IPS DF 6.9 (cell line): ENCODE measurements around the gene ARHGEF39.
"Not testable (repeated sequence)": the region's sequence is repeated elsewhere in the genome, so short reads cannot be mapped to it uniquely, and the experiment has no call there.

Experiments used
- DNase-seq: peaks from one replicate; pipeline ENCODE4 v3.0.0-alpha.2; 2013; ENCODE audit warnings: low read depth, low spot score
- H3K27ac ChIP-seq: one replicate; pipeline ENCODE4 v1.5.1; 2013; ENCODE audit warnings: low read length, control low read depth
- H3K27me3 ChIP-seq: 2 replicates; pipeline ENCODE4 v1.6.1; 2013; ENCODE audit warnings: mild to moderate bottlenecking, low read length; ENCODE audit not compliant: control insufficient read depth, insufficient read depth
- H3K36me3 ChIP-seq: 2 replicates; pipeline ENCODE4 v1.6.1; 2013; ENCODE audit warnings: low read length; ENCODE audit not compliant: control insufficient read depth, insufficient read depth
- H3K4me1 ChIP-seq: 2 replicates; pipeline ENCODE4 v1.6.1; 2013; ENCODE audit warnings: low read length; ENCODE audit not compliant: control insufficient read depth, insufficient read depth
- H3K4me3 ChIP-seq: 2 replicates; pipeline ENCODE4 v1.5.1; 2013; ENCODE audit warnings: mild to moderate bottlenecking, low read length
- H3K9me3 ChIP-seq: 2 replicates; pipeline ENCODE4 v1.6.1; 2013; ENCODE audit warnings: low read length, inconsistent platforms; ENCODE audit not compliant: control insufficient read depth, insufficient read depth
- WGBS: extraction: QIAGEN DNeasy Blood & Tissue Kit; methylation state at CpG from one replicate; pipeline ENCODE4 v1.1.7; 2013; ENCODE audit warnings: mixed read lengths, missing lambda C conversion rate; ENCODE audit not compliant: insufficient read length, insufficient coverage; 5-methylcytosine and 5-hydroxymethylcytosine counted together

ARHGEF39 gene

GRCh38 chr9:35651956-35652828 lies 12.8 kb downstream of the ARHGEF39 start:
- no peak overlapping the region for H3K4me3 ChIP-seq
- DNase-seq, result no peak
- no peaks in the 10 kb centered on the region for H3K27me3 ChIP-seq
- no peaks in the 10 kb centered on the region for H3K36me3 ChIP-seq
- H3K9me3 ChIP-seq, result no peaks in the 10 kb centered on the region
- H3K27ac ChIP-seq, result no peak overlapping the region
- peaks cover 8% of the 10 kb centered on the region for H3K4me1 ChIP-seq
- WGBS, result no CpG with 5 or more reads among the region's 7 CpGs

DNA sequence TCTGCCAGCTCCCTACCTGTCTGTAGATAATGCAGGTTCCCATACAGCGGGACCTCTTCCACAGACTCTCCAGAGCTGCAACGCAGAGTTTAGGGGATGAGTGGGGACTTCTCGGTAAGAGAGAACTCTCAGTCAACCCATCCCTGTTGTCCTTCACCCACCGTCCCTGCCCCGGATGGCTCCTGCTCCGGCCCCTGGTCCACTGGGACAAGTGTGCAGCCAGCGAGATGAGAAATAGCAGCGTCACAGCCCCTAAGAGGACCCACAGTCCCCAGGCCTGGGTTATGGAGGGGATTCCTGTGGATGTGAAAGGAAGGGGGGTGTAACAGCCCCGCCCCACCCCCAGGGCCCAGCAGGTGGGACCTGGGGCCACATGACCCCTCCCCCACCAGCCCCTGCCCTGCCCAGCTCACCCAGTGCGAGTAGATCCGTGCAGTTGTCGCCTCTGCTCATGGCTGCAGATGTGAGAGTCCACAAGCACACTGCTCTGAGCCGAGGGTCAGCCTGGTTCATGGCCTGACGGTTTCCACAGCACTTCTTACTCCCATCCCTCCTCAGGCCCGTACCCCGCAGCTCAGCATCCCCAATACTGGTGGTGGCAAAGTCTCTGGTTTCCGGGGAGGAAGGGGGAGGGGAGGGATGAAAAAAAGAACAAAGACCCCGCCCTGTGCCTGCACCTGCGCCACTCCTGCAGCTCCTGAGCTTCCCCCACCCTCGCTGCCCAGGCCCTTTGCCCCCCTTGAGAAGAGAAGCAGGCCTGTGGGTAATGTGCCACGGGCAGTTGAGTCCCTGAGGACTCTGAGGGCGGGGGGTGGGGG lies 14.4 kb downstream of the ARHGEF39 start, which contains the start of gene SIT1:
SIT1 (minus strand) TSS at position 591 of the 818 bp plus-strand sequence; CDS start at position 513, 78 bp downstream.
- Histone ChIP-seq H3K4me1 (peaks cover 8% of the 10 kb centered on the region), H3K36me3 (no peaks in the 10 kb centered on the region), H3K27ac (no peak within 1 kb of the TSS), H3K9me3 (no peaks in the 10 kb centered on the region), H3K27me3 (no peaks in the 10 kb centered on the region), H3K4me3 (no peak within 1 kb of the TSS)
- DNase-seq, result no peak
- WGBS, result no CpG with 5 or more reads among the region's 22 CpGs

GRCh38 chr9:35649431-35650340 lies 15.3 kb downstream of the ARHGEF39 start:
- no CpG with 5 or more reads among the region's 26 CpGs for WGBS
- Histone ChIP-seq H3K9me3 (no peaks in the 10 kb centered on the region), H3K27ac (no peak overlapping the region), H3K4me3 (no peak overlapping the region), H3K4me1 (peaks cover 8% of the 10 kb centered on the region), H3K27me3 (no peaks in the 10 kb centered on the region), H3K36me3 (no peaks in the 10 kb centered on the region)
- DNase-seq, result no peak

GRCh38 chr9:35646533-35647265 lies 18.3 kb downstream of the ARHGEF39 start:
- peak; percentile 86 for DNase-seq
- no CpG with 5 or more reads among the region's 58 CpGs for WGBS
- H3K4me1 ChIP-seq, result peaks cover 8% of the 10 kb centered on the region
- no peaks in the 10 kb centered on the region for H3K27me3 ChIP-seq
- no peak overlapping the region for H3K27ac ChIP-seq
- no peaks in the 10 kb centered on the region for H3K36me3 ChIP-seq
- H3K9me3 ChIP-seq, result no peaks in the 10 kb centered on the region
- peak overlapping the region; percentile 62; the same call in 1 of the 2 replicates for H3K4me3 ChIP-seq

- DNase-seq, result no peak
- H3K27me3 ChIP-seq, result no peaks in the 10 kb centered on the region
- no peak overlapping the region for H3K27ac ChIP-seq
- peak overlapping the region; percentile 62; the same call in 1 of the 2 replicates for H3K4me3 ChIP-seq
- H3K4me1 ChIP-seq, result peaks cover 8% of the 10 kb centered on the region
- no peaks in the 10 kb centered on the region for H3K36me3 ChIP-seq
- WGBS, result no CpG with 5 or more reads among the region's 11 CpGs
- H3K9me3 ChIP-seq, result no peaks in the 10 kb centered on the region
Observed at GRCh38 chr9:35646153-35646532, 18.9 kb downstream of the ARHGEF39 start.

DNA sequence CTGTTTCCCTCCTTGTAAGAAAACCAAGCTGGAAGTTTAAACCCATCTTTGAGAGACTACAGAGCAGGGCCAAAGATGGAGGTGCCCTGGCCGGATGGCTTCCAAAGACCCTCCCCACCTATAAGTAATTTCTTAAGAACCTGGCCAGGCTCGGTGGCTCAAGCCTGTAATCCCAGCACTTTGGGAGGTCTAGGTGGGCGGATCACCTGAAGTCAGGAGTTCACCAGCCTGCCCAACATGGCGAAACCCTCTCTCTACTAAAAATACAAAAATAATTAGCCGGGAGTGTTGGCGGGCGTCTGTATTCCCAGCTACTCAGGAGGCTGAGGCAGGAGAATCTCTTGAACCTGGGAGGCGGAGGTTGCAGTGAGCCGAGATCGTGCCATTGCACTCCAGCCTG lies 19.3 kb downstream of the ARHGEF39 start:
- peak overlapping the region; percentile 62; the same call in 1 of the 2 replicates for H3K4me3 ChIP-seq
- H3K9me3 ChIP-seq, H3K36me3 ChIP-seq, H3K27me3 ChIP-seq, DNase-seq, H3K4me1 ChIP-seq, H3K27ac ChIP-seq: not testable (repeated sequence)
- WGBS, result no CpG with 5 or more reads among the region's 10 CpGs

- WGBS, result no CpG with 5 or more reads among the region's 12 CpGs
- H3K27me3 ChIP-seq, result no peaks in the 10 kb centered on the region
Observed at GRCh38 chr9:35643046-35643445, 21.9 kb downstream of the ARHGEF39 start.

GRCh38 chr9:35641478-35641877 lies 23.5 kb downstream of the ARHGEF39 start:
- H3K27ac ChIP-seq, H3K4me3 ChIP-seq, H3K4me1 ChIP-seq, H3K9me3 ChIP-seq, H3K27me3 ChIP-seq, H3K36me3 ChIP-seq, DNase-seq: not testable (repeated sequence)
- WGBS, result no CpG with 5 or more reads among the region's 3 CpGs

More at GRCh38 chr9:35643046-35643445, 21.9 kb downstream of the ARHGEF39 start:
- H3K36me3 ChIP-seq, result no peaks in the 10 kb centered on the region
- DNase-seq, result no peak
- H3K4me3 ChIP-seq, result no peak overlapping the region
- no peaks in the 10 kb centered on the region; the same call in 1 of the 2 replicates for H3K4me1 ChIP-seq
- no peaks in the 10 kb centered on the region for H3K9me3 ChIP-seq
- H3K27ac ChIP-seq, result no peak overlapping the region

DNA sequence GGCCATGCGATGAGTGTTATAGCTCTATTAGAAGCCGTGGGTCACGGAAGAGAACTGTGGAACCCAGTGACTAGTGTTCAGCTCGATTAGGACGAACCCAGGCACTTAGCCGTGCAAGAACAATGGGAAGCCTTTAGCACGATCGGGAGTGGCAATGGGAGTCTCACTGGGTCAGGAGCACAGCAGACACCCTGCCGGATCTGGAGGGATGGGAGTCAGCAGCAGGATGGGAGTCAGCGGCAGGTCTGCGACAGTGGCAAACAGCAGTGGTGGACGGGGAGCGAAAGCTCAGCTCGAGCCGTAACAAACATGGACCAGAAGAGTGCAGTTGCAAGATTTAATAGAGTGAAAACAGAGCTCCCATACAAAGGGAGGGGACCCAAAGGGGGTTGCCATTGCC lies 24.6 kb downstream of the ARHGEF39 start:
- H3K9me3 ChIP-seq, H3K27ac ChIP-seq, DNase-seq, H3K4me1 ChIP-seq, H3K27me3 ChIP-seq, H3K4me3 ChIP-seq, H3K36me3 ChIP-seq: not testable (repeated sequence)
- WGBS, result no CpG with 5 or more reads among the region's 15 CpGs
